HCT116 (cell line): ENCODE results near the gene FBXO46. TPM values are rescaled to one million over a fixed set of nuclear protein-coding genes. Genes with fewer than 3 reads are reported as not detected.

Experiments
- ATAC-seq: fragments of 200-7000 bp; cut with Tn5 transposase; 2 replicates; pipeline ENCODE4 v1.9.1; 2020; ENCODE audit warnings: mild to moderate bottlenecking, moderate library complexity
- BruUV-seq: library from RNA; stranded (reverse); fragments of 400-500 nt; replicated peaks from 2 replicates; lab custom pipeline; 2021; lab: Mats Ljungman, UMichigan
- CTCF ChIA-PET: fragments of 300-600 bp; sonication (Branson Sonifier 250); formaldehyde crosslinking; loops from one replicate; lab custom pipeline; 2021; ENCODE audit warnings: antibody characterized with exemption; lab: Charles Lee
- POLR2A ChIA-PET: fragments of 300-600, 350-600 bp; sonication (Branson Sonifier 250); formaldehyde crosslinking; loops from one replicate; lab custom pipeline; 2021; ENCODE audit warnings: antibody characterized with exemption; lab: Charles Lee
- RAD21 ChIA-PET, 2 experiments: fragments of 300-600 bp; sonication (Branson Sonifier 250); formaldehyde crosslinking; loops; one replicate each; lab custom pipeline; 2023; ENCODE audit warnings: low total read pairs in 2 of 2; ENCODE audit not compliant: uncharacterized antibody in 2 of 2, unreplicated experiment in 2 of 2, low non-redundant PET in 1 of 2; lab: Charles Lee
- DNase-seq: peaks from one replicate; pipeline ENCODE4 v3.0.0-alpha.2; 2010; ENCODE audit warnings: low read depth, low spot score
- H2AFZ ChIP-seq: fragments of 200-600 bp; shearing (Covaris generic), sonication (generic); 2 replicates; pipeline ENCODE4 v1.6.1; 2017; ENCODE audit warnings: low read depth, mixed run types, mixed read lengths, antibody characterized with exemption, low read length; ENCODE audit not compliant: poor library complexity, severe bottlenecking
- H3K27ac ChIP-seq: 2 replicates; pipeline ENCODE4 v1.5.1; 2012; ENCODE audit warnings: low read depth, low read length
- H3K27me3 ChIP-seq: fragments of 200-600 bp; sonication (generic); 2 replicates; pipeline ENCODE4 v1.6.1; 2016; ENCODE audit warnings: mixed run types, low read length, mixed read lengths; ENCODE audit not compliant: insufficient read depth
- H3K36me3 ChIP-seq, 2 experiments: fragments of 200-500 bp in 1 of 2; fragments of 200-600 bp in 1 of 2; sonication (Bioruptor generic) in 1 of 2; sonication (generic) in 1 of 2; 2 replicates each; pipeline versions ENCODE4 v1.5.1 to v1.6.1; 2014 to 2016; ENCODE audit warnings: low read length in 2 of 2, inconsistent platforms in 1 of 2, mixed read lengths in 1 of 2, mixed run types in 1 of 2; ENCODE audit not compliant: insufficient read depth in 2 of 2, control insufficient read depth in 1 of 2
- H3K4me1 ChIP-seq, 2 experiments: fragments of 200-600 bp in 1 of 2; sonication (generic) in 1 of 2; 2 replicates each; pipeline versions ENCODE4 v1.5.1 to v1.6.1; 2012 to 2017; ENCODE audit warnings: low read length in 2 of 2, inconsistent platforms in 1 of 2, mild to moderate bottlenecking in 1 of 2, mixed read lengths in 1 of 2, mixed run types in 1 of 2, moderate library complexity in 1 of 2; ENCODE audit not compliant: insufficient read depth in 2 of 2, control insufficient read depth in 1 of 2
- H3K4me2 ChIP-seq: fragments of 200-600 bp; sonication (generic); 2 replicates; pipeline ENCODE4 v1.6.1; 2017; ENCODE audit warnings: mixed run types, low read length, mixed read lengths
- H3K4me3 ChIP-seq, 2 experiments: fragments of 200-600 bp in 1 of 2; sonication (generic) in 1 of 2; replicated peaks in 1 of 2; 2 replicates each; pipeline ENCODE4 v1.5.1; 2011 to 2016; ENCODE audit warnings: low read length in 2 of 2, control low read depth in 1 of 2, low read depth in 1 of 2, mild to moderate bottlenecking in 1 of 2, mixed read lengths in 1 of 2, mixed run types in 1 of 2
- H3K79me2 ChIP-seq: fragments of 200-600 bp; sonication (generic); 2 replicates; pipeline ENCODE4 v1.6.1; 2017; ENCODE audit warnings: mild to moderate bottlenecking, mixed run types, low read length, moderate library complexity, mixed read lengths; ENCODE audit not compliant: insufficient read depth
- H3K9ac ChIP-seq: fragments of 200-600 bp; sonication (generic); 2 replicates; pipeline ENCODE4 v1.6.1; 2016; ENCODE audit warnings: low read length, mixed read lengths
- H3K9me2 ChIP-seq: fragments of 200-600 bp; sonication (generic), shearing (Covaris generic); 2 replicates; pipeline ENCODE4 v1.6.1; 2017; ENCODE audit warnings: mixed run types, mild to moderate bottlenecking, moderate library complexity; ENCODE audit not compliant: insufficient read depth
- H3K9me3 ChIP-seq, 2 experiments: fragments of 200-500 bp in 1 of 2; fragments of 200-600 bp in 1 of 2; sonication (Bioruptor generic) in 1 of 2; sonication (generic) in 1 of 2; 2 replicates each; pipeline ENCODE4 v1.6.1; 2014 to 2017; ENCODE audit warnings: low read length in 2 of 2, mixed read lengths in 2 of 2, inconsistent platforms in 1 of 2, low read depth in 1 of 2, mild to moderate bottlenecking in 1 of 2, mixed run types in 1 of 2, moderate library complexity in 1 of 2; ENCODE audit not compliant: control insufficient read depth in 1 of 2, insufficient read depth in 1 of 2
- H4K20me1 ChIP-seq: fragments of 200-600 bp; sonication (generic), shearing (Covaris generic); 2 replicates; pipeline ENCODE4 v1.6.1; 2017; ENCODE audit warnings: mixed run types, mild to moderate bottlenecking, moderate library complexity; ENCODE audit not compliant: insufficient read depth
- CTCF ChIP-seq, 3 experiments: fragments of 200-600 bp in 1 of 3; sonication (generic) in 1 of 3; IDR thresholded peaks in 2 of 3; conservative IDR thresholded peaks in 1 of 3; 2 replicates each; pipeline ENCODE4 v1.5.1; 2012 to 2017; ENCODE audit warnings: low read depth in 2 of 3, low read length in 2 of 3, antibody characterized with exemption in 1 of 3, borderline replicate concordance in 1 of 3, control low read depth in 1 of 3, mild to moderate bottlenecking in 1 of 3, mixed read lengths in 1 of 3, mixed run types in 1 of 3, moderate library complexity in 1 of 3; ENCODE audit not compliant: insufficient read depth in 1 of 3
- POLR2A ChIP-seq: IDR thresholded peaks from 2 replicates; pipeline ENCODE4 v1.7.0; 2011; ENCODE audit warnings: borderline replicate concordance; ENCODE audit not compliant: insufficient read depth, insufficient read length; ENCODE audit errors: extremely low read depth
- POLR2AphosphoS5 ChIP-seq: IDR thresholded peaks from 2 replicates; pipeline ENCODE4 v1.6.1; 2011; ENCODE audit warnings: mild to moderate bottlenecking, low read depth, low read length, moderate library complexity
- RAD21 ChIP-seq: IDR thresholded peaks from 2 replicates; pipeline ENCODE4 v1.6.1; 2012; ENCODE audit warnings: low read depth, mild to moderate bottlenecking
- intact Hi-C: fragments of 100-400 bp; cut with micrococcal nuclease; formaldehyde crosslinking; loops from 2 replicates; pipeline ENCODE4 v1.10.0; 2022
- total RNA-seq: library from RNA; stranded (reverse); gene quantifications from one replicate; pipeline ENCODE4 v1.2.1, GENCODE V29; 2021; ENCODE audit not compliant: unreplicated experiment

FBXO46 gene
- total RNA-seq, 1 experiment from 2014 or later: 31.7 TPM

DNA sequence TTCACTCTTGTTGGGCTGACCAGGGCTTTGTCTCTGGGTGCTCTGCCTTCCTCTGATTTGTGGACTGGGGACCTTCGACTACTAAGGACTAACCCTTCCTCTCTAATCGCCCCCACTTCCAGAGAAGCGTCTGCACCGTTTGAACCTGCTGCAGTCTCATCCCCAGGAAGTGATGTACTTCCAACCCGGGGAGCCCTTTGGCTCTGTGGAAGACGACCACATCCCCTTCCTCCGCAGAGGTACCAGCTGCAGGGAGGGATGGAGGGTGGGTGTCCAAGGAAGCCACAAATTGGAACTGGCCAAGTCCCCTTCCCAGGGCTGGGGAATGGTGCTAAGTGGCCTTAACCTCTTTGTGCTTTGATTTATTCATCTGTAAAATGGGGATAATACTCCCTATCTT, 29.0 kb downstream of the FBXO46 start (continued):
- no peak for TF ChIP-seq POLR2A

GRCh38 chr19:45693106-45693788, 37.4 kb downstream of the FBXO46 start:
- Histone ChIP-seq H4K20me1 (no peaks in the 10 kb centered on the region; the same call in 1 of the 2 replicates), H2AFZ (no peak overlapping the region), H3K4me2 (peak overlapping the region; percentile 95), H3K27me3 (no peaks in the 10 kb centered on the region), H3K4me1 (peaks cover 3 to 21% of the 10 kb centered on the region in 2 experiments; a peak in 3 of 4 replicates), H3K36me3 (peaks cover 2 to 22% of the 10 kb centered on the region in 2 experiments; a peak in 3 of 4 replicates), H3K9me3 (no peaks in the 10 kb centered on the region), H3K9ac (peak overlapping the region; percentile 97), H3K9me2 (no peaks in the 10 kb centered on the region), H3K4me3 (peak overlapping the region; percentile 86 to 98), H3K27ac (peak overlapping the region; percentile 79), H3K79me2 (peaks cover 39% of the 10 kb centered on the region)
- ATAC-seq: peak; percentile 28
- ChIA-PET RAD21 (interaction anchor here (0.6 to 1.8 kb wide), 3 partner anchors 24 to 110 kb away, joined by 3 to 4 read pairs (median 3); no protein-coding TSS in a partner anchor), CTCF (interaction anchor here (0.6 to 2.9 kb wide), 15 partner anchors 11 to 267 kb away, joined by 3 to 28 read pairs (median 7); partner anchors contain the start of gene SIX5), POLR2A (interaction anchor here (1.2 to 4.3 kb wide), 7 partner anchors 11 to 76 kb away, joined by 3 to 24 read pairs (median 8); partner anchors contain the start of gene SIX5)
- intact Hi-C loops: loop anchor here (2.0 kb wide), 1 partner anchor 78 kb away; no protein-coding TSS in a partner anchor
- TF ChIP-seq RAD21 (peak; percentile 67), CTCF (IDR thresholded peaks at IDR 0.05 in 2 of 3, conservative IDR thresholded peaks at IDR 0.05 in 1 of 3; ENCODE audit: borderline replicate concordance in 1 of 3, insufficient read depth in 1 of 3, low read depth in 2 of 3, low read length in 2 of 3) (peak; percentile 74 to 96 (median 93); a peak in 5 of 6 replicates), POLR2AphosphoS5 (no peak)
- DNase-seq: no peak
- TSS peak; percentile 66 for BruUV-seq
